Measurements from ENCODE around the gene NUDT3.
A peak's percentile ranks its signal among the peaks of the same experiment; 100 is the strongest.

Gene NUDT3

GRCh38 chr6:34239893-34240292 lies 152.6 kb downstream of the NUDT3 start:
- no peaks in the 10 kb centered on the region for H3K27me3 Mint-ChIP-seq
- H3K9me3 Mint-ChIP-seq: no peaks in the 10 kb centered on the region
- no peak for DNase-seq
- peak overlapping the region; percentile 94 for H3K4me3 Mint-ChIP-seq
- peak overlapping the region; percentile 96 for H3K27ac Mint-ChIP-seq
- peaks cover 69% of the 10 kb centered on the region for H3K36me3 Mint-ChIP-seq (ENCODE audit: low read depth)
- H3K4me1 Mint-ChIP-seq (ENCODE audit: low read depth): peaks cover 70% of the 10 kb centered on the region

- no peak for DNase-seq
- Mint-ChIP-seq H3K4me3 (peak overlapping the region; percentile 94), H3K27me3 (no peaks in the 10 kb centered on the region), H3K36me3 (ENCODE audit: low read depth) (peaks cover 65% of the 10 kb centered on the region), H3K9me3 (no peaks in the 10 kb centered on the region), H3K27ac (peak overlapping the region; percentile 96), H3K4me1 (ENCODE audit: low read depth) (peaks cover 67% of the 10 kb centered on the region)
Observed at GRCh38 chr6:34239500-34239825, 153.0 kb downstream of the NUDT3 start.

DNA sequence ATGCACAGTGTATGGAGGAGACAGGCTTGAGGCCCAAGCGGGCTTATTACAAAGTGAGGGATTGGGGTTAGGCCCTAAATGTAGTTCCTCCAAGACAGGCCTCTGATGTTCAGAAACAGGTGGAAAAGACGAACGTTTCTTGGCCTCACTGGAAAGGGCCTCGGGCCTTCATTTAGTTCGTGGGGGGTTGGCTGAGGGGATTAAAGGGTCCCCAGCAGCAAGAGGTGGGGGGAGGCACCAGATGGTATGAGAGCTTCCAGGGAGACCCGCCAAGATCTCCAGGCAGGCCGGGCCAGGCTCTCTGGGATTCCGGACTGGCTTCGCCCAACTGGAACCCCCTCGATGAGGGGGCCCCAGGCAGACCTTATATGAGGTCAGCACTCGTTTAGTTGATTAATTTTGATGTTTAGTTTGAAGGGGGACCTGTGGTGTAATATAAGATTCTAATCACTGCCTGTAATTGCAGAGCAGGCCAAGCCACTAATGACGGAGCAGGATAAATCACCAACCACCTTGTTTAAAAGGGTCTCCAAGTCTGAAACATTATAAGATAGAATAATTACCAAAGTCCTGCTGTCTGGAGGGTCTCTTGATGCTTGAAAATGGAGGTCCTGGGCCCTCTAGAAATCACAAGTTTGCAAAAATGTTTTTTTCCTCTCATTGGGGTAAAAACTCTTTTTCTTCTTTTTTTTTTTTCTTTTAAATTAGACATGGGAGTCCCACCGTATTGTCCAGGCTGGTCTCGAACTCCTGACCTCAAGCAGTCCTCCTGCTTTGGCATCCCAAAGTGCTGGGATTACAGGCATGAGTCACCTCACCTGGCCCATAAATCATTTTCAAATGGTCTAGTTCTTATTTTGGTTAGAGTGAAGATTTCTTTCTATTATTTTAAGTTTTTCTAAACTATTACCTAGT lies 153.6 kb downstream of the NUDT3 start:
- Mint-ChIP-seq H3K4me3 (peak overlapping the region; percentile 94), H3K36me3 (ENCODE audit: low read depth) (peaks cover 59% of the 10 kb centered on the region), H3K27ac (peak overlapping the region; percentile 96), H3K27me3 (no peaks in the 10 kb centered on the region), H3K9me3 (no peaks in the 10 kb centered on the region), H3K4me1 (ENCODE audit: low read depth) (peaks cover 67% of the 10 kb centered on the region)
- peak; percentile 46 for DNase-seq

- H3K4me1 Mint-ChIP-seq (ENCODE audit: low read depth): peaks cover 59% of the 10 kb centered on the region
- peak overlapping the region; percentile 96 for H3K27ac Mint-ChIP-seq
- H3K9me3 Mint-ChIP-seq: no peaks in the 10 kb centered on the region
- peak overlapping the region; percentile 94 for H3K4me3 Mint-ChIP-seq
- peak; percentile 88 for DNase-seq
- peaks cover 50% of the 10 kb centered on the region for H3K36me3 Mint-ChIP-seq (ENCODE audit: low read depth)
- H3K27me3 Mint-ChIP-seq: no peaks in the 10 kb centered on the region
Observed at GRCh38 chr6:34237722-34238584, 154.5 kb downstream of the NUDT3 start.

DNA sequence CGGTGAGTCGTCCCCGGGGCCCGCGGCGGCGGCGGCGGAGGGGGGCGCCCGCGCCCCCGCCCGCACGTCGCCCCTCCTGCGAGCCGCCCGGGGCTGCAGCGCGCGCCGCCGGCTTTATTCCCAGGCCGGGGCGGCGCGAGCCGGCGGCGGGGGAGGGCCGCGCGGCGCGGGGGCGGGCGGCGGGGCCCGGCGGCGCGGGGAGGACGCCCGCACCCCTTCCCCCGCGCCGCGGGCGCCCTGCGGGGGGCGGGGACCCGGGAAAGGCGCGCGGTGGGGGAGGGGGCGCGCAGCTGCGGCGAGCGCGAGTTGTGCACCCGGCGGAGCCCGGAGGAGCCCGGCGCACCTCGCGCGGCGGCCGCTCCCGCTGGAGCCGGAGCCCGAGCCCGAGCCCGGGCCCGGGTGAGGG lies 155.2 kb downstream of the NUDT3 start:
- H3K27ac Mint-ChIP-seq: no peak overlapping the region
- no peaks in the 10 kb centered on the region for H3K27me3 Mint-ChIP-seq
- no peaks in the 10 kb centered on the region for H3K9me3 Mint-ChIP-seq
- peaks cover 44% of the 10 kb centered on the region for H3K36me3 Mint-ChIP-seq (ENCODE audit: low read depth)
- peak overlapping the region; percentile 94 for H3K4me3 Mint-ChIP-seq
- DNase-seq: peak; percentile 65
- peaks cover 52% of the 10 kb centered on the region for H3K4me1 Mint-ChIP-seq (ENCODE audit: low read depth)

- Mint-ChIP-seq H3K27me3 (no peaks in the 10 kb centered on the region), H3K9me3 (no peaks in the 10 kb centered on the region), H3K4me3 (peak within 1 kb of the TSS; percentile 94), H3K27ac (peak within 1 kb of the TSS; percentile 96), H3K36me3 (ENCODE audit: low read depth) (peaks cover 37% of the 10 kb centered on the region), H3K4me1 (ENCODE audit: low read depth) (peaks cover 46% of the 10 kb centered on the region)
- peak; percentile 93 for DNase-seq
Observed at GRCh38 chr6:34236443-34237315, 155.8 kb downstream of the NUDT3 start, which contains the start of gene HMGA1. HMGA1 (plus strand) TSS chr6:34236873; CDS start chr6:34240781, 3,908 bp downstream.

- H3K4me3 Mint-ChIP-seq: peak overlapping the region; percentile 84
- DNase-seq: no peak
- H3K4me1 Mint-ChIP-seq (ENCODE audit: low read depth): peaks cover 40% of the 10 kb centered on the region
Observed at GRCh38 chr6:34236131-34236442, 156.4 kb downstream of the NUDT3 start.

DNA sequence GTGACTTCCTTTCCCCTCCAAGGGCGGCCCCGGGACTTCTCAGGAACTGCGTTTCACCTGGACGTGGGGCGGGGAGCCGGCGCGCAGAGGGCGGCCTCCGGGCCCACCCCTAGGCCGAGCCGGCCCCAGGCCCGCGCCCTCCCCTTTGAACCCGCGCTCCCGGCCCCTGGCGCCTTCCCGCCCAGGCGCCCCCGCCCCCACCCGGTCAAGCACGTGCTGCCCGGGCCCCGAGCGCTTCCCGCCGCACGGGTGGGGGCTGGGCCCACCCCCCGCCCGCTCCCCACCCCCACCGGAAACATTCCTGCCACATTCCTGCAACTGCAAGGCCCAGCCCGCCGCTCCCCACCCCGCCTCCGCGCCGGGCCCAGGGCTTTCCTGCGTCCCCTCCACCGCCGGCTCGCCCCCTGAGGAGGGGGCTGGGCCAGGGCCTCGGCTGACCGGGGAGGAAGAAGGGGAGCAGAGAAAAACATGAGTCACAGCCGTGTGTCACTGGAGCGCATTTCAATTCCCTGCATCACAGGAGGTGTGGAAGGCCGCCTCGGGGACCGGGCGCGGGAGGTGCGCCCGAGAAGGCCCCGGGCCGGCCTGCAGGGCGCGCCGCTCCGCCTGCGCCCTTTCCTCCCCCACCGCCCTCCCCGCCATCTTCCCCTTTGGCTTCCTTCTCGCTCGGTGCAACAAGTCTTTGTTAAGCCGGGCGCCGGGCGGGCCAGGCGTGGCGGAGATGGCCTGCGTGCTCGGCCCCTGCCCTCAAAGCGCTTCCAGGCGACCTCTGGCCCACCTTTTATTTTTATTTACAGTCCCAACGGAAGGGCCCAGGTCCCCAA lies 156.9 kb downstream of the NUDT3 start:
- peak; percentile 82 for DNase-seq
- H3K36me3 Mint-ChIP-seq (ENCODE audit: low read depth): peaks cover 26% of the 10 kb centered on the region
- H3K27ac Mint-ChIP-seq: peak overlapping the region; percentile 96
- peak overlapping the region; percentile 84 for H3K4me3 Mint-ChIP-seq
- no peaks in the 10 kb centered on the region for H3K27me3 Mint-ChIP-seq
- H3K9me3 Mint-ChIP-seq: no peaks in the 10 kb centered on the region
- peaks cover 34% of the 10 kb centered on the region for H3K4me1 Mint-ChIP-seq (ENCODE audit: low read depth)

More at GRCh38 chr6:34236131-34236442, 156.4 kb downstream of the NUDT3 start:
- Mint-ChIP-seq H3K9me3 (no peaks in the 10 kb centered on the region), H3K36me3 (ENCODE audit: low read depth) (peaks cover 31% of the 10 kb centered on the region), H3K27ac (peak overlapping the region; percentile 96), H3K27me3 (no peaks in the 10 kb centered on the region)

GRCh38 chr6:34234667-34235306 lies 157.7 kb downstream of the NUDT3 start:
- DNase-seq: no peak
- H3K4me3 Mint-ChIP-seq: no peak overlapping the region
- peaks cover 18% of the 10 kb centered on the region for H3K36me3 Mint-ChIP-seq (ENCODE audit: low read depth)
- no peaks in the 10 kb centered on the region for H3K9me3 Mint-ChIP-seq
- peak overlapping the region; percentile 35 for H3K27ac Mint-ChIP-seq
- no peaks in the 10 kb centered on the region for H3K27me3 Mint-ChIP-seq
- H3K4me1 Mint-ChIP-seq (ENCODE audit: low read depth): peaks cover 31% of the 10 kb centered on the region

- no peaks in the 10 kb centered on the region for H3K9me3 Mint-ChIP-seq
- DNase-seq: no peak
- peak overlapping the region; percentile 45 for H3K27ac Mint-ChIP-seq
- peaks cover 30% of the 10 kb centered on the region for H3K4me1 Mint-ChIP-seq (ENCODE audit: low read depth)
- peaks cover 9% of the 10 kb centered on the region for H3K36me3 Mint-ChIP-seq (ENCODE audit: low read depth)
- H3K27me3 Mint-ChIP-seq: no peaks in the 10 kb centered on the region
- H3K4me3 Mint-ChIP-seq: no peak overlapping the region
Observed at GRCh38 chr6:34233867-34234266, 158.6 kb downstream of the NUDT3 start.

GRCh38 chr6:34232901-34233300 lies 159.6 kb downstream of the NUDT3 start:
- Mint-ChIP-seq H3K9me3 (no peaks in the 10 kb centered on the region), H3K4me3 (no peak overlapping the region), H3K4me1 (ENCODE audit: low read depth) (peaks cover 25% of the 10 kb centered on the region), H3K36me3 (ENCODE audit: low read depth) (peaks cover 1% of the 10 kb centered on the region), H3K27me3 (no peaks in the 10 kb centered on the region), H3K27ac (no peak overlapping the region)
- DNase-seq: no peak

DNA sequence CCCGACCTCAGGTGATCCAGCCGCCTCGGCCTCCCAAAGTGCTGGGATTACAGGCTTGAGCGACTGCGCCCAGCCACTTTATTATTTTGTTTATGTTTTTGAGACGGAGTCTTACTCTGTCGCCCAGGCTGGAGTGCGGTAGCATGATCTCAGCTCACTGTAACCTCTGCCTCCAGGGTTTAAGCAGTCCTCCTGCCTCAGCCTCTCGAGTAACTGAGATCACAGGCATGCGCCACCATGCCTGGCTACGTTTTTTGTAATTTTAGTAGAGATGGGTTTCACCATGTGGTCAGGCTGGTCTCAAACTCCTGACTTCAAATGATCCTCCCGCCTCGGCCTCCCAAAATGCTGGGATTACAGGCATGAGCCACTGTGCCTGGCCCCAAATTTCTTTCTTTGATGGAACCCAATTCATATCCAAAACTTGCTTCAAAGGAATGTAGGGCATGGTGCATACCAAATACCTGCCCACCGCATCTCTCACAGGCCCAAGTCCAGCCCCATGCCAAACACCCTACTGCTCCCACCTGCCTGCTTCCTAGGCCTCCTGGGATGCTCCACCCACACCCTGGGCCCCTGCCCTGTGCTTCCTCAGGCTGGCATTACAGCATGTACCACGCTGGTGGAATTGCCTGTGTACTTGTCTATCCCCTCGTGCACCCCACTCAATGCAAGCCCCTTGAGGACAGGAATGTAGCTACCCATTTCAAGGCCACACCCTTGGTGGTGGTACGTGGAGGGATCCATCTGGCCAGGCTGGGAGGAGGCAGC lies 160.7 kb downstream of the NUDT3 start:
- no peaks in the 10 kb centered on the region for H3K36me3 Mint-ChIP-seq (ENCODE audit: low read depth)
- no peaks in the 10 kb centered on the region for H3K27me3 Mint-ChIP-seq
- no peaks in the 10 kb centered on the region for H3K9me3 Mint-ChIP-seq
- H3K27ac Mint-ChIP-seq: no peak overlapping the region
- H3K4me1 Mint-ChIP-seq (ENCODE audit: low read depth): peaks cover 36% of the 10 kb centered on the region
- no peak for DNase-seq
- H3K4me3 Mint-ChIP-seq: no peak overlapping the region
